Left lung (tissue), 10 donors: ENCODE data around the gene CDK19. TPM values are rescaled to one million over a fixed set of nuclear protein-coding genes. Genes with fewer than 3 reads are reported as not detected.

Source experiments
- ATAC-seq: fragments of 200-7000 bp; cut with Tn5 transposase; one replicate; pipeline ENCODE4 v1.9.1; 2020; ENCODE audit warnings: moderate library complexity
- DNase-seq, 4 donors: peaks; one replicate each; pipeline ENCODE4 v3.0.0-alpha.2; 2013 to 2020
- H3K27ac ChIP-seq, 2 donors: fragments of 200-600 bp; sonication (generic) in 1 of 2; one replicate each; pipeline versions ENCODE4 v1.5.0 to v1.8.0; 2020 to 2021
- H3K27me3 ChIP-seq, 2 donors: fragments of 200-600 bp; sonication (generic) in 1 of 2; one replicate each; pipeline versions ENCODE4 v1.5.0 to v1.8.0; 2020 to 2021
- H3K36me3 ChIP-seq, 2 donors: fragments of 200-600 bp; sonication (generic) in 1 of 2; one replicate each; pipeline versions ENCODE4 v1.5.0 to v1.8.0; 2020 to 2021
- H3K4me1 ChIP-seq, 2 donors: fragments of 200-600 bp; one replicate each; pipeline ENCODE4 v1.8.0; 2021
- H3K4me3 ChIP-seq, 2 donors: fragments of 200-600 bp; sonication (generic) in 1 of 2; one replicate each; pipeline versions ENCODE4 v1.5.0 to v1.8.0; 2020 to 2021; ENCODE audit warnings: mild to moderate bottlenecking in 1 of 2
- H3K9me3 ChIP-seq, 2 donors: fragments of 200-600 bp; sonication (generic) in 1 of 2; one replicate each; pipeline versions ENCODE4 v1.5.0 to v1.8.0; 2020 to 2021
- intact Hi-C, 2 donors: fragments of 100-400 bp; cut with DNase I; formaldehyde crosslinking; loops; one replicate each; pipeline versions ENCODE4 v1.11.2 to v1.14.2; 2022
- polyA plus RNA-seq, 6 donors: library from polyadenylated mRNA; unstranded; fragments of 120-200 nt; gene quantifications; one replicate each; pipeline ENCODE4 v1.2.1, GENCODE V29; 2013; ENCODE audit not compliant: insufficient read length in 6 of 6
- total RNA-seq, 2 donors: library from RNA; stranded (reverse); fragmentation: NEBNext Ultra II Directional; extraction: Animal tissue kit (Norgen Biotek cat#: 25700); gene quantifications; one replicate each; pipeline ENCODE4 v1.2.1, GENCODE V29; 2021
- TF ChIP-seq, protein P1 (sequence below), 2 donors: fragments of 200-600 bp; sonication (generic) in 1 of 2; IDR thresholded peaks; one replicate each; pipeline versions ENCODE4 v1.5.0 to v1.8.0; 2021; ENCODE audit warnings: antibody characterized with exemption in 2 of 2
- donor health status: DM: no; HTN: yes; CAD: no.
- donor health status: DM: no; HTN: no; CAD: no.

CDK19 gene
- total and polyA plus RNA-seq, 8 donors, result 18.4 to 46.1 (median 36.2) TPM

GRCh38 chr6:110693296-110693695 lies 122.0 kb downstream of the CDK19 start:
- no peaks in the 10 kb centered on the region for H3K9me3 ChIP-seq
- ATAC-seq, result no peak
- H3K4me3 ChIP-seq, result no peak overlapping the region
- H3K4me1 ChIP-seq, result peaks cover 0 to 15% of the 10 kb centered on the region in 2 donors
- no peak overlapping the region for H3K27ac ChIP-seq
- DNase-seq, result no peak
- H3K27me3 ChIP-seq, result no peaks in the 10 kb centered on the region
- TF ChIP-seq, protein P1, sequence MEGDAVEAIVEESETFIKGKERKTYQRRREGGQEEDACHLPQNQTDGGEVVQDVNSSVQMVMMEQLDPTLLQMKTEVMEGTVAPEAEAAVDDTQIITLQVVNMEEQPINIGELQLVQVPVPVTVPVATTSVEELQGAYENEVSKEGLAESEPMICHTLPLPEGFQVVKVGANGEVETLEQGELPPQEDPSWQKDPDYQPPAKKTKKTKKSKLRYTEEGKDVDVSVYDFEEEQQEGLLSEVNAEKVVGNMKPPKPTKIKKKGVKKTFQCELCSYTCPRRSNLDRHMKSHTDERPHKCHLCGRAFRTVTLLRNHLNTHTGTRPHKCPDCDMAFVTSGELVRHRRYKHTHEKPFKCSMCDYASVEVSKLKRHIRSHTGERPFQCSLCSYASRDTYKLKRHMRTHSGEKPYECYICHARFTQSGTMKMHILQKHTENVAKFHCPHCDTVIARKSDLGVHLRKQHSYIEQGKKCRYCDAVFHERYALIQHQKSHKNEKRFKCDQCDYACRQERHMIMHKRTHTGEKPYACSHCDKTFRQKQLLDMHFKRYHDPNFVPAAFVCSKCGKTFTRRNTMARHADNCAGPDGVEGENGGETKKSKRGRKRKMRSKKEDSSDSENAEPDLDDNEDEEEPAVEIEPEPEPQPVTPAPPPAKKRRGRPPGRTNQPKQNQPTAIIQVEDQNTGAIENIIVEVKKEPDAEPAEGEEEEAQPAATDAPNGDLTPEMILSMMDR (IDR thresholded peaks at IDR 0.05), result no peak
- H3K36me3 ChIP-seq, result no peaks in the 10 kb centered on the region
- intact Hi-C loops, result no loop called here

- DNase-seq, result no peak
- peaks cover 11 to 33% of the 10 kb centered on the region in 2 donors for H3K4me1 ChIP-seq
- H3K9me3 ChIP-seq, result no peaks in the 10 kb centered on the region
- H3K27ac ChIP-seq, result no peak overlapping the region
- no peak for ATAC-seq
- no peaks in the 10 kb centered on the region for H3K27me3 ChIP-seq
- TF ChIP-seq, protein P1 (IDR thresholded peaks at IDR 0.05), result no peak
- H3K36me3 ChIP-seq, result no peaks in the 10 kb centered on the region
- intact Hi-C loops, result no loop called here
- H3K4me3 ChIP-seq, result no peak overlapping the region
Observed at GRCh38 chr6:110690916-110691315, 124.4 kb downstream of the CDK19 start.

DNA sequence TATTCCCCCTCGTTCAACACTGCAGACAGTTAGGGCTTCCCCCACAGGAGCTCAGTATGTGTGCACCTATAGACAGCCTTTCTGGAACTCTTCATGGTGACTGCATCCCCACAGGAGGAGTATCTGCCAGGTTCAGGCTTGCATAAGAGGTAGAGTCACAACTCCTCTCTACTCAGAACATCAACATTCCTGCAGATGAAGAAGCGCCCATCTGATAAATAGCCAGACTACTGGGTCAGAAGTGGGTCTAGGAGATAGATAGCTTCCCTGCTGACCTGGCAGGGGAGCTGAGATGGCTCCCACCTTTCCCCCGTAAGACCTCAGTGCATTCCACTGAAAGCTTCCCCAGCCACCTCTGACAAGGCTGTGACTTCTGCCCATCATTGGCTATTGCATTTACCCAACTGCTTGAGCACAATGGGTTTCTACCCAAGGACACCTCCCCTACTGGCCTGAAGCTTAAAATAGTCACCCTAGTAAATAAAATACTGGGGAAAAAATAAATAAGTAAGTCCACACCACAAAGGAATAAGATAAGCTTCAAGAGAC lies 125.1 kb downstream of the CDK19 start:
- no peaks in the 10 kb centered on the region for H3K27me3 ChIP-seq
- TF ChIP-seq, protein P1 (IDR thresholded peaks at IDR 0.05), result no peak
- H3K4me1 ChIP-seq, result peaks cover 11 to 33% of the 10 kb centered on the region in 2 donors
- intact Hi-C loops, result no loop called here
- H3K9me3 ChIP-seq, result no peaks in the 10 kb centered on the region
- no peak overlapping the region for H3K4me3 ChIP-seq
- DNase-seq (no peak), ATAC-seq (no peak)
- H3K27ac ChIP-seq, result no peak overlapping the region
- no peaks in the 10 kb centered on the region for H3K36me3 ChIP-seq

GRCh38 chr6:110689275-110689935 lies 125.9 kb downstream of the CDK19 start:
- H3K27ac ChIP-seq, result no peak overlapping the region
- no peak for DNase-seq
- no peak overlapping the region for H3K4me3 ChIP-seq
- no peaks in the 10 kb centered on the region for H3K27me3 ChIP-seq
- intact Hi-C loops, result loop anchor here in 1 of 2 donors (10.0 kb wide), 1 partner anchor 255 kb away; no protein-coding TSS in a partner anchor
- peak; percentile 16 for ATAC-seq
- H3K36me3 ChIP-seq, result no peaks in the 10 kb centered on the region
- TF ChIP-seq, protein P1 (IDR thresholded peaks at IDR 0.05), result no peak
- H3K4me1 ChIP-seq, result peaks cover 11 to 33% of the 10 kb centered on the region in 2 donors
- H3K9me3 ChIP-seq, result no peaks in the 10 kb centered on the region

DNA sequence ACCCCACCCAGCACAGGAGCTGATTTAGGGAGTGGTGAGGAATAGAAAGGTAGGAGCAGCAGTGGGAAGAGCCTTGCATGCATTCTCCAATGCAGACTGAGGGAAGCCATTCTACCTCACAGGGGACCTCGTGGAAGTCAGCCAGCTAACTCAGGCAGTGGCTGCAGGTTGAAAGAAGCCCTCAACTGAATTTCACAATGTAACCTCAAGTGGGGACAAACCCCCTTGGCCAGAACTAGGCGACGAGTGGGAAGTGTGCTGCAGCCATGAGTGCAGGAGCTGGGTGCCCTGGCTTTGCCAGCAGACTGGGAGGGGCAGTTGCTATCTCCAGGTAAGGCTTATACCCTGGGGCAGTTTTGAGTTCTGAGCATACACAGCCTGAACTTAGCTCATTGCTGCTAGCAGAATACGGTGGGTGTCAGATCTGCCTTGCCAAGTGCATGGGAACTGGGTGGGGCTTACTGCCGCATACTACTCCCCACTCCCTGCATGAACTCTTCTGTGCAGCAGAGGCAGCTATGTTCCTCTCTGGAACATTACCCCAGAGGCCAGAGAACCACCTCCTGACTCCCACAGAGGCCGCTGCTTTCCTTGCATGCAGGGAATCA lies 126.5 kb downstream of the CDK19 start:
- peak in 3 of 4 donors; percentile 60 to 82 (median 74) for DNase-seq
- TF ChIP-seq, protein P1 (IDR thresholded peaks at IDR 0.05), result no peak
- Histone ChIP-seq H3K9me3 (no peaks in the 10 kb centered on the region), H3K27ac (no peak overlapping the region), H3K4me1 (peaks cover 11 to 33% of the 10 kb centered on the region in 2 donors), H3K4me3 (no peak overlapping the region), H3K36me3 (no peaks in the 10 kb centered on the region), H3K27me3 (no peaks in the 10 kb centered on the region)
- ATAC-seq, result peak; percentile 97
- intact Hi-C loops, result loop anchor here in 1 of 2 donors (10.0 kb wide), 1 partner anchor 256 kb away; no protein-coding TSS in a partner anchor
